A549 (cell line): ENCODE results near the gene RASA3.
"Not testable (repeated sequence)": the region's sequence is repeated elsewhere in the genome, so short reads cannot be mapped to it uniquely, and the experiment has no call there.

ENCODE experiments used
- POLR2A ChIP-seq: IDR thresholded peaks from 2 replicates; pipeline ENCODE4 v1.6.1; 2012; ENCODE audit warnings: mild to moderate bottlenecking, low read length
- TF ChIP-seq, protein P1 (sequence below): IDR thresholded peaks from 2 replicates; pipeline ENCODE4 v1.6.1; 2012

- TF ChIP-seq, protein P1, sequence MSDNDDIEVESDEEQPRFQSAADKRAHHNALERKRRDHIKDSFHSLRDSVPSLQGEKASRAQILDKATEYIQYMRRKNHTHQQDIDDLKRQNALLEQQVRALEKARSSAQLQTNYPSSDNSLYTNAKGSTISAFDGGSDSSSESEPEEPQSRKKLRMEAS = not testable (repeated sequence)
- TF ChIP-seq POLR2A = not testable (repeated sequence)
These were observed 21.6 kb downstream of the RASA3 start for GRCh38 chr13:114110830-114111189.
